SK-N-SH treated with all-trans-retinoic acid at 6 μM for 48 hours (cell line): Measurements from ENCODE around the gene DCBLD1.

ENCODE experiments used
- ATAC-seq: fragments of 200-7000 bp; cut with Tn5 transposase; 3 replicates; pipeline ENCODE4 v1.9.1; 2020; ENCODE audit warnings: mild to moderate bottlenecking, moderate library complexity
- ARNTL ChIP-seq: fragments of 450-650 bp; formaldehyde crosslinking; IDR thresholded peaks from 2 replicates; pipeline ENCODE4 v1.5.0; 2020; ENCODE audit warnings: low read depth, mild to moderate bottlenecking, moderate library complexity, borderline replicate concordance
- CSDC2 ChIP-seq: fragments of 250-450 bp; sonication (Bioruptor Pico); IDR thresholded peaks from 2 replicates; pipeline ENCODE4 v1.5.0; 2020; ENCODE audit warnings: mild to moderate bottlenecking, moderate library complexity
- ESRRG ChIP-seq: fragments of 250-450 bp; sonication (Bioruptor Pico); IDR thresholded peaks from 2 replicates; pipeline ENCODE4 v1.6.1; 2021; ENCODE audit warnings: mild to moderate bottlenecking
- GLIS3 ChIP-seq: fragments of 250-450 bp; sonication (Bioruptor Pico); IDR thresholded peaks from 2 replicates; pipeline ENCODE4 v1.5.0; 2020; ENCODE audit warnings: mild to moderate bottlenecking, moderate library complexity
- ISL1 ChIP-seq: fragments of 250-450 bp; sonication (Bioruptor Pico); IDR thresholded peaks from 2 replicates; pipeline ENCODE4 v2.1.2; 2022; ENCODE audit warnings: mild to moderate bottlenecking, moderate library complexity
- OSR1 ChIP-seq: fragments of 250-450 bp; sonication (Bioruptor Pico); IDR thresholded peaks from 2 replicates; pipeline ENCODE4 v1.8.0; 2022; ENCODE audit warnings: moderate library complexity, mild to moderate bottlenecking, inconsistent platforms
- PPARA ChIP-seq: fragments of 250-450 bp; sonication (Bioruptor Pico); IDR thresholded peaks from 2 replicates; pipeline ENCODE4 v1.5.0; 2020; ENCODE audit warnings: mild to moderate bottlenecking, borderline replicate concordance
- RARB ChIP-seq: fragments of 250-450 bp; sonication (Bioruptor Pico); IDR thresholded peaks from 2 replicates; pipeline ENCODE4 v1.8.0; 2021; ENCODE audit warnings: mild to moderate bottlenecking, moderate library complexity
- ZFP3 ChIP-seq: fragments of 250-450 bp; sonication (Bioruptor Pico); IDR thresholded peaks from 2 replicates; pipeline ENCODE4 v1.5.0; 2020; ENCODE audit warnings: mild to moderate bottlenecking, moderate library complexity
- ZFP30 ChIP-seq: fragments of 450-650 bp; formaldehyde crosslinking; IDR thresholded peaks from 2 replicates; pipeline ENCODE4 v1.5.0; 2022; ENCODE audit warnings: mild to moderate bottlenecking, moderate library complexity
- ZNF565 ChIP-seq: fragments of 450-650 bp; formaldehyde crosslinking; conservative IDR thresholded peaks from 2 replicates; pipeline ENCODE4 v1.5.0; 2020; ENCODE audit warnings: low read depth, mild to moderate bottlenecking, moderate library complexity
- ZNF70 ChIP-seq: fragments of 450-650 bp; formaldehyde crosslinking; IDR thresholded peaks from 2 replicates; pipeline ENCODE4 v1.5.0; 2020; ENCODE audit warnings: mild to moderate bottlenecking, moderate library complexity
- ZNF8 ChIP-seq: fragments of 450-650 bp; formaldehyde crosslinking; IDR thresholded peaks from 2 replicates; pipeline ENCODE4 v1.5.0; 2020; ENCODE audit warnings: mild to moderate bottlenecking, moderate library complexity
- TF ChIP-seq, protein P1 (sequence below): fragments of 250-450 bp; sonication (Bioruptor Pico); IDR thresholded peaks from 2 replicates; pipeline ENCODE4 v1.8.0; 2020; ENCODE audit warnings: mild to moderate bottlenecking, moderate library complexity, borderline replicate concordance
- TF ChIP-seq, protein P2 (sequence below): fragments of 250-450 bp; sonication (Bioruptor Pico); IDR thresholded peaks from 2 replicates; pipeline ENCODE4 v1.5.0; 2020; ENCODE audit warnings: mild to moderate bottlenecking, moderate library complexity
- TF ChIP-seq, protein P3 (sequence below): fragments of 250-450 bp; sonication (Bioruptor Pico); IDR thresholded peaks from 2 replicates; pipeline ENCODE4 v1.8.0; 2021; ENCODE audit warnings: low read depth, mild to moderate bottlenecking, moderate library complexity, borderline replicate concordance
- TF ChIP-seq, protein P4 (sequence below): fragments of 250-450 bp; sonication (Bioruptor Pico); IDR thresholded peaks from 2 replicates; pipeline ENCODE4 v1.5.1; 2021; ENCODE audit warnings: mild to moderate bottlenecking, moderate library complexity
- TF ChIP-seq, protein P5 (sequence below): fragments of 250-450 bp; sonication (Bioruptor Pico); IDR thresholded peaks from 2 replicates; pipeline ENCODE4 v1.5.1; 2020; ENCODE audit warnings: low read depth, mild to moderate bottlenecking, moderate library complexity

Gene DCBLD1

DNA sequence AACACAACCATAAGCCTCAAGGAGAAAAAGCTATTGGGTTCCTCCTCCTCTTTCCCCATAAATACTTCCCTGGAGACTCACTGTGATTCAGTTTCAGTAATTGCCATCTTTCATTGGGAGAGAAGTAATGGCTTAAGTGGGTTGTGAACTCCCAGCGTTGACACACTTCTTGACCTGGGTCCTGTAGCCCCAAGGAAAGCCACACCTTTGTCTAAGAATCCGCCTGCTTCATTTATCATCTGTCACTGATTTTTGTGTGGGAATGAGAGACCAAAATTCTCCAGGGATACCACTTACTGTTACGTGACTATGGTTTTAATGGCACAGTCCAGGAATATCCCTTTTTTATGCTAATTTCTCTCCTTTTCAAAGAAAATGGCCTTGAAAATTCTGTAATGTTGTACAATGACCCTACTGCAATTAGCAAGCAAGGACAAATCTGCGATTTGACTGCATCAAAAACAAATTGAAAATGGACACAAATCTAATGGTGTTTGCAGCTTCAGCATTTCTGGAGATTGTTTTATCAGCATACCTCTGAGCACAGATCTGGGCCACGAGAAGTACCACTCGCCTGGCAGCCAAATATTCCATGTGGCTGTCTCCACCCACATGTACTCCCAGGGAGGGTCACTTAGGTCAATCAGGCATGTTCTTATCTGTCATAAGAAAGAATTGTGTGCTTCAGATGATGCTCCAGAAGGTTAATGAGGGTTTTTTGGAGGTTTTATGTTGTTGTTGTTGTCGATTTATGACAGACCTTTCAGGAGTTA is 29.8 kb downstream of the DCBLD1 start (continued):
- TF ChIP-seq, protein P1, sequence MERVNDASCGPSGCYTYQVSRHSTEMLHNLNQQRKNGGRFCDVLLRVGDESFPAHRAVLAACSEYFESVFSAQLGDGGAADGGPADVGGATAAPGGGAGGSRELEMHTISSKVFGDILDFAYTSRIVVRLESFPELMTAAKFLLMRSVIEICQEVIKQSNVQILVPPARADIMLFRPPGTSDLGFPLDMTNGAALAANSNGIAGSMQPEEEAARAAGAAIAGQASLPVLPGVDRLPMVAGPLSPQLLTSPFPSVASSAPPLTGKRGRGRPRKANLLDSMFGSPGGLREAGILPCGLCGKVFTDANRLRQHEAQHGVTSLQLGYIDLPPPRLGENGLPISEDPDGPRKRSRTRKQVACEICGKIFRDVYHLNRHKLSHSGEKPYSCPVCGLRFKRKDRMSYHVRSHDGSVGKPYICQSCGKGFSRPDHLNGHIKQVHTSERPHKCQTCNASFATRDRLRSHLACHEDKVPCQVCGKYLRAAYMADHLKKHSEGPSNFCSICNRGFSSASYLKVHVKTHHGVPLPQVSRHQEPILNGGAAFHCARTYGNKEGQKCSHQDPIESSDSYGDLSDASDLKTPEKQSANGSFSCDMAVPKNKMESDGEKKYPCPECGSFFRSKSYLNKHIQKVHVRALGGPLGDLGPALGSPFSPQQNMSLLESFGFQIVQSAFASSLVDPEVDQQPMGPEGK (CRISPR knock-in tag) = no peak
- no peak for TF ChIP-seq RARB (CRISPR knock-in tag)
- TF ChIP-seq, protein P2, sequence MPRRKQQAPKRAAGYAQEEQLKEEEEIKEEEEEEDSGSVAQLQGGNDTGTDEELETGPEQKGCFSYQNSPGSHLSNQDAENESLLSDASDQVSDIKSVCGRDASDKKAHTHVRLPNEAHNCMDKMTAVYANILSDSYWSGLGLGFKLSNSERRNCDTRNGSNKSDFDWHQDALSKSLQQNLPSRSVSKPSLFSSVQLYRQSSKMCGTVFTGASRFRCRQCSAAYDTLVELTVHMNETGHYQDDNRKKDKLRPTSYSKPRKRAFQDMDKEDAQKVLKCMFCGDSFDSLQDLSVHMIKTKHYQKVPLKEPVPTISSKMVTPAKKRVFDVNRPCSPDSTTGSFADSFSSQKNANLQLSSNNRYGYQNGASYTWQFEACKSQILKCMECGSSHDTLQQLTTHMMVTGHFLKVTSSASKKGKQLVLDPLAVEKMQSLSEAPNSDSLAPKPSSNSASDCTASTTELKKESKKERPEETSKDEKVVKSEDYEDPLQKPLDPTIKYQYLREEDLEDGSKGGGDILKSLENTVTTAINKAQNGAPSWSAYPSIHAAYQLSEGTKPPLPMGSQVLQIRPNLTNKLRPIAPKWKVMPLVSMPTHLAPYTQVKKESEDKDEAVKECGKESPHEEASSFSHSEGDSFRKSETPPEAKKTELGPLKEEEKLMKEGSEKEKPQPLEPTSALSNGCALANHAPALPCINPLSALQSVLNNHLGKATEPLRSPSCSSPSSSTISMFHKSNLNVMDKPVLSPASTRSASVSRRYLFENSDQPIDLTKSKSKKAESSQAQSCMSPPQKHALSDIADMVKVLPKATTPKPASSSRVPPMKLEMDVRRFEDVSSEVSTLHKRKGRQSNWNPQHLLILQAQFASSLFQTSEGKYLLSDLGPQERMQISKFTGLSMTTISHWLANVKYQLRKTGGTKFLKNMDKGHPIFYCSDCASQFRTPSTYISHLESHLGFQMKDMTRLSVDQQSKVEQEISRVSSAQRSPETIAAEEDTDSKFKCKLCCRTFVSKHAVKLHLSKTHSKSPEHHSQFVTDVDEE = no peak

DNA sequence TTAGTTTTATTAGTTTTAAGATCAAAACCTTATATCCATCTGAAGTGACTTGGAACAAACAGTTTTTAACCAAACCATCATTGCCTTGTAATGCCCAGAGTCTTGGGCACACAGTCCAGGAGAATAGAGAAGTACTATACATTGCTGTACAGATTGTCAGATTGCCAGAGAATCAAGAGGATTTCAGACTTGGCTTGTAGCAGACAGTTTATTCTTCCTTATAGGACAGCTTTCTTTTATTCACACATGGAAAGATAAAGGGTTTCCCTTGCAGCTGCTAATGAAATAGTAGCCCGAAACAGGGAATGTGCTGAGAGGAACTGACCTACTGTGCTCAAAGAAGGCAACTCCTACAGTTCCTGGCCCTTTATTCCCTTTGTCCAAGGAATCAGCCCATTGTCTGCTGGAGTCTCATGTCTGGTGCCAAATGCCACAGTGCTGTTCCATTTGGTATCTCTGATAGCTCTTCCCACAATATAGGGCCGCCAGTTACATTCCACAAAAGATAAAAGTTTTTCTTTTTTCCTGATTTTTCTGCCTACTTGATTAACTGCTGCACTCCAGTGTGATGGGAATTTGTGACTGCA is 30.6 kb downstream of the DCBLD1 start:
- TF ChIP-seq GLIS3 (no peak), ZNF70 (CRISPR knock-in tag) (no peak), ESRRG (CRISPR knock-in tag) (no peak), ZNF565 (no peak), ZFP3 (CRISPR knock-in tag) (no peak), ZFP30 (CRISPR knock-in tag) (no peak), ISL1 (no peak), ARNTL (no peak), CSDC2 (no peak), OSR1 (CRISPR knock-in tag) (no peak), ZNF8 (CRISPR knock-in tag) (no peak), PPARA (CRISPR knock-in tag) (no peak), RARB (CRISPR knock-in tag) (no peak)
- TF ChIP-seq, protein P1 (CRISPR knock-in tag) = no peak
- TF ChIP-seq, protein P3, sequence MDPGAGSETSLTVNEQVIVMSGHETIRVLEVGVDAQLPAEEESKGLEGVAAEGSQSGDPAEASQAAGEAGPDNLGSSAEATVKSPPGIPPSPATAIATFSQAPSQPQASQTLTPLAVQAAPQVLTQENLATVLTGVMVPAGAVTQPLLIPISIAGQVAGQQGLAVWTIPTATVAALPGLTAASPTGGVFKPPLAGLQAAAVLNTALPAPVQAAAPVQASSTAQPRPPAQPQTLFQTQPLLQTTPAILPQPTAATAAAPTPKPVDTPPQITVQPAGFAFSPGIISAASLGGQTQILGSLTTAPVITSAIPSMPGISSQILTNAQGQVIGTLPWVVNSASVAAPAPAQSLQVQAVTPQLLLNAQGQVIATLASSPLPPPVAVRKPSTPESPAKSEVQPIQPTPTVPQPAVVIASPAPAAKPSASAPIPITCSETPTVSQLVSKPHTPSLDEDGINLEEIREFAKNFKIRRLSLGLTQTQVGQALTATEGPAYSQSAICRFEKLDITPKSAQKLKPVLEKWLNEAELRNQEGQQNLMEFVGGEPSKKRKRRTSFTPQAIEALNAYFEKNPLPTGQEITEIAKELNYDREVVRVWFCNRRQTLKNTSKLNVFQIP (CRISPR knock-in tag) = no peak
- TF ChIP-seq, protein P4, sequence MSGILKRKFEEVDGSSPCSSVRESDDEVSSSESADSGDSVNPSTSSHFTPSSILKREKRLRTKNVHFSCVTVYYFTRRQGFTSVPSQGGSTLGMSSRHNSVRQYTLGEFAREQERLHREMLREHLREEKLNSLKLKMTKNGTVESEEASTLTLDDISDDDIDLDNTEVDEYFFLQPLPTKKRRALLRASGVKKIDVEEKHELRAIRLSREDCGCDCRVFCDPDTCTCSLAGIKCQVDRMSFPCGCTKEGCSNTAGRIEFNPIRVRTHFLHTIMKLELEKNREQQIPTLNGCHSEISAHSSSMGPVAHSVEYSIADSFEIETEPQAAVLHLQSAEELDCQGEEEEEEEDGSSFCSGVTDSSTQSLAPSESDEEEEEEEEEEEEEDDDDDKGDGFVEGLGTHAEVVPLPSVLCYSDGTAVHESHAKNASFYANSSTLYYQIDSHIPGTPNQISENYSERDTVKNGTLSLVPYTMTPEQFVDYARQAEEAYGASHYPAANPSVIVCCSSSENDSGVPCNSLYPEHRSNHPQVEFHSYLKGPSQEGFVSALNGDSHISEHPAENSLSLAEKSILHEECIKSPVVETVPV (CRISPR knock-in tag) = no peak
- TF ChIP-seq, protein P5, sequence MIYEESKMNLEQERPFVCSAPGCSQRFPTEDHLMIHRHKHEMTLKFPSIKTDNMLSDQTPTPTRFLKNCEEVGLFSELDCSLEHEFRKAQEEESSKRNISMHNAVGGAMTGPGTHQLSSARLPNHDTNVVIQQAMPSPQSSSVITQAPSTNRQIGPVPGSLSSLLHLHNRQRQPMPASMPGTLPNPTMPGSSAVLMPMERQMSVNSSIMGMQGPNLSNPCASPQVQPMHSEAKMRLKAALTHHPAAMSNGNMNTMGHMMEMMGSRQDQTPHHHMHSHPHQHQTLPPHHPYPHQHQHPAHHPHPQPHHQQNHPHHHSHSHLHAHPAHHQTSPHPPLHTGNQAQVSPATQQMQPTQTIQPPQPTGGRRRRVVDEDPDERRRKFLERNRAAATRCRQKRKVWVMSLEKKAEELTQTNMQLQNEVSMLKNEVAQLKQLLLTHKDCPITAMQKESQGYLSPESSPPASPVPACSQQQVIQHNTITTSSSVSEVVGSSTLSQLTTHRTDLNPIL (CRISPR knock-in tag) = no peak
- peak; percentile 45 for ATAC-seq
